ENCODE data around the gene METRNL. TPM values are rescaled to one million over a fixed set of nuclear protein-coding genes. Genes with fewer than 3 reads are reported as not detected.

The METRNL gene
- total RNA-seq, 2 experiments from 2014 or later = 14.4 to 15.2 TPM

Other genes with a start within 250 kb of the METRNL start
- gene ZNF750, start 239.6 kb upstream of the METRNL start, total RNA-seq = not detected

Data from activated naive CD4-positive, alpha-beta T cell treated with anti-CD3 and anti-CD28 coated beads for 36 hours (primary cell).